ENCODE measurements around the gene FMO3.

DNA sequence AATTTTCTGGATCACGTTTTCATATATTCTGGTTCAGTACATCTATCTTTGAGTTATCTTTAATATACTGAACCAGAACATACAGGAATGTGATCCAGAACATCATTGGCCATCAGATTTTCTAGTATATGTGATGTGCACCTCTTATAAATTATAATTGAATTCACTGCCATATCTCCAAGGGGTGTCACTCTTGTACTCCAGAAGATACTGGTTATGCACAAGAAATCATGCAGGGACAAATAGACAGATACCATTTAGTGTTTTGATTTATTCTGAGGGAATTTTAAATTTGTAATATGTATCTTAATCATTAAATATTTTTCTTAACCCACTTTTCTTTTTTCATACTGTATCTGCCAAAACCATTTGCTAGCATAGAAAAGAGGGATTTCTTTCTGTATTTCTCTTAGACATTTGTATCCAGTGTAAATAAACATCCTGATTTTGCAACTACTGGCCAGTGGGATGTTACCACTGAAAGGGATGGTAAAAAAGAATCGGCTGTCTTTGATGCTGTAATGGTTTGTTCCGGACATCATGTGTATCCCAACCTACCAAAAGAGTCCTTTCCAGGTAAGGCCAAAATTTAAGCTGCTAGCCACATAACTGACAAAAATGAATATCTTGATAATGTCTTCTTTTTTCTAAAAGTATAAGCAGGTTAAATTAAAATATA, 16.7 kb downstream of the FMO3 start:
- TF ChIP-seq CTCF (IDR thresholded peaks at IDR 0.05; ENCODE audit: borderline replicate concordance, extremely low read depth, low read length, poor library complexity, severe bottlenecking) (no peak), EZH2 (IDR thresholded peaks at IDR 0.05; ENCODE audit: borderline replicate concordance, low read depth, low read length, severe bottlenecking) (no peak)

Measured in DND-41 (cell line).